GM18951 (cell line): ENCODE results near the gene SNN.

Experiments
- POLR2A ChIP-seq: IDR thresholded peaks from 4 replicates; pipeline ENCODE4 v1.6.1; 2011; ENCODE audit warnings: mild to moderate bottlenecking; ENCODE audit not compliant: insufficient read length, insufficient read depth; ENCODE audit errors: extremely low read depth
- in situ Hi-C: fragments of 300-500 bp; cut with MboI; formaldehyde crosslinking; loops from one replicate; pipeline ENCODE4 v1.12.0; 2022; ENCODE audit warnings: low sequenced_read_pairs, mixed read lengths, inconsistent platforms; ENCODE audit not compliant: unreplicated experiment

Gene SNN

DNA sequence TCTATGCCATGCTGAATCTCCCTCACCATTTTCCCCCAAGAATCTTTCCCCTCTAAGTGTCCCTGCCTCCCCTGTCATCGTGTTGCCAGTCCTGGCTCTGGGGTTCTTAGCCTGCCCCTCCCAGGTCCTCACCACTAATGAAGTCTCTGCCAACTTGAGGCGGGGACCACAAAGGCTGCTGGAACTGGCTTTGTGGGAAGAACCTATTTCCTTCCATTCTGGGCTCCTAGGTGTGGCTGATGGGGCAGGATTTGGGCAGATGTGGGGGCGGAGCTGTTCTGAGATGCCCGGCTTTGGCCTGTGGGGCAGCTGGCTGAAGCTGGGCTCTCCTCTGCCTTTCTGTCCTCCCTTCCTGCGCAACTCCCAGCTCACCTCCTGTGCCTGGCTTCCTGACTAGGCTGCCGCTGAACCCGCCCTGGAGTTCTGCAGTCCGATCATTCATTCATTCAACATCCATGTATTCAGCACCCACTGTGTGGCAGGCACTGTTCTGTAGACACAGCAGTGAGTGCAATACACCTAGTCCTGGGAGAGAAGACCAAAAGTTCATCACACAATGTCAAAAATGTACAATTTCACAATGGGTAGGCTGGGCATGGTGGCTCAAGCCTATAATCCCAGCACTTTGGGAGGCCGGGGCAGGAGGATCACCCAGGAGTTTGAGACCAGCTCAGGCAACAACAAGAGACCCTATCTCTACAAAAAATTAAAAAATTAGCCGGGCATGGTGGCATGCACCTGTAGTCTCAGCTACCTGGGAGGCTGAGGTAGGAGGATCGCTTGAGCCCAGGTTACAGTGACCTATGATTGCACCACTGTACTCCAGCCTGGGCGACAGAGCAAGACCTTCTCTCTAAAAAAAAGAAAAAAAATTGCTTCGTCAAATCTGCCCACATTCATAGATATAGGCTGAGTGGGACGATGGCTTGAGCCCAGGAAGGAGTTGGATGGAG is 1.9 kb upstream of the SNN start:
- TF ChIP-seq POLR2A, result no peak
- in situ Hi-C loops, result loop anchor here (25.0 kb wide), 1 partner anchor 704 kb away; no protein-coding TSS in a partner anchor

DNA sequence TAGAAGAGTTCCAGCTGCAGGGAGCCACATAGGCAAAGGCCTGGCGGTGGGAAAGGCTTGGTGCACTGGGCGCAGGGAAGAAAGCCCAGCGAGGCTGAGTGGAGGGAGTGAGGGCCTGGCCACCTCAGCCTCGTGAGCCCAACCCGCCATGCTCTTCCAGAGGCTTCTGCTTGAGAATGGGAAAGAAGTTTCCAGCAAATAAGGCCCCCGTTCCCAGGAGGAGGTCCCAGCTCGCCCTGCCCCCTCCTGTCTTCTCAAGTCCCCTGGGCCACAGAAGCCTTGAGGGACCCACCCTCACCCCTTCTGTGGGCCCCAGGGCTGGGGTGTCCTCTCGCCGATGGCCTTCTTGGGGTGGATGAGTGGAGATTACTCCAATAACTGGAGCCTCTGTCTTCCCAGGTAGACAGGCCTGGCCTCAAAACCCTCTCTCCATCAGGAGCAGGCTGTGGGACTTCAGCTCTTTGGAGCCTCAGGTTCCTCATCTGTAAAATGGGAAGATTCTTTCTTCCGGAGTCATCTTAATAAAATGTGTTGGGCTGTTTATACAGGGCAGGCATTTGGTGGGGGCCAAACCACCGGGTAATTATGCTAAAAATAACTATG is 933 bp upstream of the SNN start:
- in situ Hi-C loops, result loop anchor here (25.0 kb wide), 1 partner anchor 705 kb away; no protein-coding TSS in a partner anchor
- TF ChIP-seq POLR2A, result no peak

DNA sequence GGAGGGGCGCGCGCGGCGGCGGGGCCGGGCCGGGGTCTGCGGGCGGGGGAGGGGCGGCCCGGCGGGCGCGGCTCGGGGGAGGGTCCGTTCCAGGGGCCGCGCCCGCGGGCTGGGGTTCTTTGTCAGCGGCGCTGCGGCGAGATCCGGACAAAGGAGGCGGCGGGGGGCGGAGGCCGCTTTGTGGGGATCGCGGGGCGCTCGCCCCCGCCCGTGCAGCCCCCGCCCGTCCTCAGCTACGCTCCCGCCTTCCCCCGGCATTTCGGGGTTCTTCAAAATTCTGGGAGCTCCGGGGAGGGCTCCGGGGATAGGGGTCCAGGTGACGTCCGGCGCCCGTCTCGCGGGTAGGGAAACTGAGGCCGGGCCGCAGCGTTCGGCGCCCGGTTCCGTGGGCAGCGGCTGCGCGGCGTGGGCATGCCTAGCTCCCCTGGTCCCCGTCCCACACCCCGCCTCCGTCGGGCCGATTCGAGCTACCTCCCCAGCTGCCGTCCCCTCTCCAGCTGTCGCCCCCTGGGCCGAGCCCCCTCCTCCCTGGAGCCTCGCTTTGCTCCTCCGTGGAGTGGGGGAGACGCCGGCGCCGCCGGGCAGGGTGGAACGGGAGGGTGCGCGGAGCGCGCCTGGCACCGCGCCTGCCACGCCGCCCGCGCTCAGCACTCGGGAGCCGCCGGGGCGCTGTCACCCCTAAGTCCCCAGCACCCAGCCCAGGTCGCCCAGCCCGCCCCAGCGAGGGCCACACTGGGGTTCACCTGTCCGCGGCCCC is 546 bp downstream of the SNN start:
- TF ChIP-seq POLR2A, result no peak
- in situ Hi-C loops, result loop anchor here (25.0 kb wide), 1 partner anchor 706 kb away; no protein-coding TSS in a partner anchor

DNA sequence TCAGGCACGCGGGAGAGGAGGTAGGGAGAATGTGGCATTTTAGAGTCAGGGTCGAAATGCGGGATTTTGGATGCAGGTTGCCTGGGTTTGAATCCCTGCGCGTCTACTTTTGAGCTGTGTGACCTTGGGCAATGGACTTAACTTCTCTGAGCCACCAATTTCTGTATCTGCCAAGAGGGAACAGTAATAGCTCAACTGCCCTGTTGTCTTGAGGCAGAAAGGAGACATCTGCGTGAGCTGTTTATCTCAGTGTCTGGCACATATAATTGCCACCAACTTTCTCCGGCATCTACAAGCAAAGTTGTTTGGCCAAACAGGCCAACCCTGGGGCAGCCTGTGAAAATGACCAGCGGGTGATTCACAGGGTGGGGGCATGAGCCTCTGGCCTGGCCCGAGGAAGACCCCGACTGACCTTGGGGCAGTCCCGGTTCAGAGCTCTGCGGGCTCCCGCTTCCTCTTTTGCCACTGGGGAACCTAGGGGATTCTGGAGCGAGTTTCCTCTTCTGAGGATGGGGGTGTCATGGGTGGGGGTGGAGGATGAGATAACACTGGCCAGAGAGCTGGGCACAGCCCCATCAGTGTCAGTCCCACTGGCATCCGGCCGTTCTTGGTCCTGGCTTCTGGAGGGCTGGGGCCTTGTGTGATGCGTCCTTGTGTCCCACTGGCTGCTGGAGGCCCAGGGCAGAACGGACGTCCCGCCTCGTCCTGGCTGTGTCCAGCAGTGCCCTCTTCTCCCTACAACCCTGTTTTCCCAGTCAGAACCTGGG is 1.3 kb downstream of the SNN start:
- in situ Hi-C loops, result loop anchor here (25.0 kb wide), 1 partner anchor 707 kb away; no protein-coding TSS in a partner anchor
- TF ChIP-seq POLR2A, result no peak

DNA sequence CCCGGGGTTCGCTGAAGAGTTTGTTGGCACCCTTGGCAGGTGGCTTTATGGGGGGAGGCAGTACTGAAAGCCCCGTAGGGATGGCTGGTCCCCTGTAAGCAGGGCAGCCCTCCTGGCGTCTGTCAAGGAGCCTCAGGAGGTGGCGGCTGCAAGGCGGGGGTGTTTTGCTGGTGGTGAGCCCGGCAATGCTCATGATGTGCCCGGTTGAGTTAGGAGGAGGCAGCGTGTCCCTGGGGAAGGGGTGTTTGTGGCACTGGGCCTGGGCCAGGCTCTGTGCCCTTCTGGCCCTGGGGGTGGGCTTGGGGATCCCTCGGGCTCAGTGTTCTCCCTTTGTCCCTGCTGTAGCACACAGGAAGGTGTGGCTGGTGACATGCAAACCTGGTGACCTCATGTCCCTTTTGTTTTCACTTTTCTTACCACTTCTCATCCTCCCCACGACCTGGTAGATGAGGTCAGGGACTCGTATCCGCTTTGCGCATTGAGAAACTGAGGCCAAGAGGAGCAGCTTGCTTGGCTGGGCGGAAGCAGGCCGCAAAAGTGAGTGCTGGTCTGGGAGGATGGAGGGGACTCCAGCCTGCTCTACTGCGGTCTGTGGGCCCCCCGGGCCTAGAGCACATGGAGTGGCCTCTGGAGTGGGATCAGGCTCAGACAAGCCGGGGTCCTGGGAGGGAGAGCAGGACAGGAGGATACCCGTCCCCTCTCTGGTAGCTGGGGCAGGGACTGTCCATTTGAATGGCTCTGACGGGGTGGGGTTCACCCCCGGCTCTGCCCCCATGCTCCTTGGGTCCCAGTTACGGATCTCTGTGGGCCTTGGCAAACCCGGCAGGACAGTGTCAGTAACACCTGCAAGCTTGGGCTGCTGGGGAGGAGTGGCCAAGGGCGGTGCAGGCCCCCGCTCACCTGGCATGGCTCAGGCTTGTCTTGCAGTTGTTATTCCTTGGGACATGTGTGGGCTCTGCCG is 2.2 kb downstream of the SNN start:
- in situ Hi-C loops, result loop anchor here (25.0 kb wide), 1 partner anchor 708 kb away; no protein-coding TSS in a partner anchor
- no peak for TF ChIP-seq POLR2A

DNA sequence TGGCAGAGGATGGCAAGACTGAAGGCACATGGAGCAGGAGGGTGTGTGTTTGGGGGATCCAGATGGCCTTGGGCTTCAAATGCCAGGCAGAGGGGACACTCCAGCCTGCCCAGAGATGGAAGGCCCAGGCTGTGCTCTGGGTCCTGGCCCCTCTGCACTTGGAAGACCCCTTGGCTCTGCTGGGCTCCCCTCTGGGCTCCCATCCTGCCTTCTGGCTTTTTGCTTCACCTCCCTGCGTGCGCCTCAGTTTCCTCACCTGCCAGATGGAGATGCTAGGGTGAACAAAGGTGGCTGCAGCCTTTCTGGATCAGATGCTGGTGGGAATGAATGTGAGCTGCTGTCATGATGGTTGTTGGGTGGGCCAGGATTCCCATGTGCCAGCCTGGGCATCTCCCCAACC is 3.0 kb downstream of the SNN start:
- TF ChIP-seq POLR2A, result no peak
- in situ Hi-C loops, result loop anchor here (25.0 kb wide), 1 partner anchor 709 kb away; no protein-coding TSS in a partner anchor

DNA sequence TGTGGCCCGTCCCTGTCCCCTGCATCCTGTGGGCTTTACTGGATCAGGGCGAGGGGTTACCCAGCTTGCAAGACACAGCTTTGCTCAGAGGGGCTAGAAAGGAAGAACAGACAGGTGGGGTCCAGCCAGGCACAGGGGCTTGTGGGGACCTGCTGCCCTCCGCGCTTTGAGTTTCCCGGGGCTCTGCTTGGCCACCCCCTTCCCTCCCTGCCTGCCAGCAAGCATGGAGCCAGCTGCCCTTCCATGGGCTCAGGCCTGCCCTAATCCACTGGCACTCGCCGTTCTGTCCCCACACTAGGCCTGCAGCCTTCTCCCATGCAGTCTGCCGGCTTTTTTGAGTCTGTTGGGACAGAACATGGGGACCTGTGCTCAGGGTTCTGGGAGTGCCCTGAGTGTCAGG is 3.4 kb downstream of the SNN start:
- in situ Hi-C loops, result loop anchor here (25.0 kb wide), 1 partner anchor 709 kb away; no protein-coding TSS in a partner anchor
- TF ChIP-seq POLR2A, result no peak

DNA sequence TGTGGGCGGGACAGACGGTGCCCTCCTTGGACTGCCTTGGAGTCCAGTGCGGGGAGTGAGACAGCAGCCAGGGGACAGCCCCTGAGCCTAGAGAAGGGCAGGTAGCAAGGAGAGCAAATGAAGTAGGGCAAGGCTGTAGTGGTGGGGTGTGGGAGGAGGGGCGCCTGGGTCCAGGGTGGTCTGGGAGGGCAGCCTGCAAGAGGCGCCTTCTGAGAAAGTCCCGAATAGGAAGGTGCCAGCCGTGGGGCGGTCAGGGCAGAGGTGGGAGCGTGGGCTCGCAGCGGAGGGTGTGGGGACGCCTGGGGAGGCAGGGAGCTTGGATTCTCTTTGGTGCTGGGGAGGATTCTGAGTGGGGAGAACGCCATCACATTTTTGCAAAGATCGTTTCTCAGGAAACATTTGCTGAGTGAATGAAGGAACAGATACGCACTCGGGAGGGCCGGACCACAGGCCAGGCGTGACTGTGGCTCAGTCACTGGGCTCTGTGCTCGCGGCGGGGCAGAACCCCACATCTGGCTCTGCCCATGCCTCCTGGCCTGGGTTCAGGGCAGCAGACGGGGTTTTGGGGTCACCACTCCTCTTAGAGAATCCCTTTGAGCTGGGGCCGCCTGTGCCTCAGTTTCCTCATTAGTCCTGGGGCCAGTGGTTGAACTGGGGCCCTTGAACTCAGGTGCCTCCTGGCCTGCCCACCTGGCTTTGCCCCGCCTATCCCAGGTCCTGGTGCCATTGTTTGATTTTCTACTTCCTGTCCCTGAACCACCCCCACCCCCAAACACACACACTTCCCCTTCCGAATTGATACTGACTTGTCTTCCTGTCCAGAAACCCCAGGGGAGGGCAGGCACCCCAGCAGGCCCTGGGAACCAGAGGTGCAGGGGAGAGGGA is 4.2 kb downstream of the SNN start:
- in situ Hi-C loops, result loop anchor here (25.0 kb wide), 1 partner anchor 710 kb away; no protein-coding TSS in a partner anchor
- no peak for TF ChIP-seq POLR2A

DNA sequence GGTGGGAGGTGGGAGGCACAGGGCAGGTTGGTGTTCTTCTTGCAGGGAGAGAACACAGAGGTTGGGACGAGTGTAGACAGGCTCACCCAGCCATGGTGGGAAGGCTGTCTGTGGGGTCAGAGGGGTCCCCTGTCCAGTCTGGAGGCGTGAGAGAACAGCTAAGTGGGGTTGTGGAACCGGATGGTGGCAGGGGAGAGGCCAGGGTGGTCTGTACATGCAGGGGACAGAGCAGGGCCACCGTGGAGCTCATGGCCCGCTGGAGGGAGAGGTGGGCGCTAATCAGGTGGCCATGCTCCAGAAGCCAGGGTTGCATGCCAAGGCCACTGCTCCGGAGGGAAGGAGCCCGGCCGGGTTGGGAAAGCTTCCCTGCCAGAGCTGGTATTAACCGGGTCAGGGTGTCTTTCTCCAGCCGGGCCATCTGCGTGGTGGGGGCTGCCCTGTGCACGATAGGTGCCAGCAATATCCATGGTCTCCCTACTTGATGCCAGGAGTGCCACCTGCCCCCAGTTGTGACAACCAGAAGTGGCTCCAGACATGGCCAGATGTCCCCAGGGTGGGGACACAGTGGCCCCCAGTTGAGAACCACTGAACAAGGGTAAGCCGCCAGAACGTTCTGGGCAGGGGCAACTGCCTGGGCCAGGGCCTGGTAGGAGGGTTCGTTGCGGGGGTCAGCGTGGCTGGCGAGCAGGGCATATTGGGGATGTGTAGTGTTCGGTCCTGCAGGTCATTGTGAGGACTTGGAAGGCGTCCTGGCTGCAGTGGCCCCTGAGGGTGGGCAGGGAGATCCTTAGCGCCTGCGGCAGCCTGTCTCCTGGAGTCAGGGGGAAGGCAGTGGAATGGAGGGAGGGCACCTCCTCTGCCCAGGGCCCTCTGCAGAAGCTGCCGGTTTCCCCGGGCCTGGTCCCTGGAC is 5.1 kb downstream of the SNN start:
- TF ChIP-seq POLR2A, result no peak
- in situ Hi-C loops, result loop anchor here (25.0 kb wide), 1 partner anchor 711 kb away; no protein-coding TSS in a partner anchor
